ENCODE measurements around the gene RANBP17.

GRCh38 chr5:170861667-170861916 is 226 bp upstream of the RANBP17 start:
- TF ChIP-seq CTCF (conservative IDR thresholded peaks at IDR 0.05; ENCODE audit: low read depth, low read length) = no peak
- TF ChIP-seq EZH2 (IDR thresholded peaks at IDR 0.05; ENCODE audit: low read length, unreplicated experiment) = no peak
